Neural progenitor cell (in vitro differentiated cells): ENCODE data around the gene MIEF1. TPM values are rescaled to one million over a fixed set of nuclear protein-coding genes. Genes with fewer than 3 reads are reported as not detected.

Experiments
- DNase-seq: peaks from one replicate; pipeline ENCODE4 v3.0.0-alpha.2; 2016; ENCODE audit warnings: low spot score
- H2AFZ ChIP-seq: fragments of 200-600 bp; sonication (generic); replicated peaks from 2 replicates; pipeline ENCODE4 v1.6.1; 2016; ENCODE audit warnings: antibody characterized with exemption
- H3F3A ChIP-seq: fragments of 200-600 bp; sonication (generic); 2 replicates; pipeline ENCODE4 v1.6.1; 2016; ENCODE audit warnings: antibody characterized with exemption, low read depth
- H3K27ac ChIP-seq: fragments of 200-600 bp; sonication (generic); 2 replicates; pipeline ENCODE4 v1.5.1; 2016; ENCODE audit warnings: mild to moderate bottlenecking
- H3K27me3 ChIP-seq: fragments of 200-600 bp; sonication (generic); 2 replicates; pipeline ENCODE4 v1.6.1; 2016; ENCODE audit warnings: mild to moderate bottlenecking, moderate library complexity
- H3K36me3 ChIP-seq: fragments of 200-600 bp; sonication (generic); 2 replicates; pipeline ENCODE4 v1.5.1; 2016
- H3K4me1 ChIP-seq: fragments of 200-600 bp; sonication (generic); 2 replicates; pipeline ENCODE4 v1.6.1; 2016; ENCODE audit warnings: mixed run types
- H3K4me2 ChIP-seq: fragments of 200-600 bp; sonication (generic); 2 replicates; pipeline ENCODE4 v1.6.1; 2016
- H3K4me3 ChIP-seq: fragments of 200-600 bp; sonication (generic); 2 replicates; pipeline ENCODE4 v1.5.1; 2016
- H3K79me2 ChIP-seq: fragments of 200-600 bp; sonication (generic); 2 replicates; pipeline ENCODE4 v1.6.1; 2016; ENCODE audit warnings: low read depth
- H3K9ac ChIP-seq: fragments of 200-600 bp; sonication (generic); 2 replicates; pipeline ENCODE4 v1.6.1; 2016
- H3K9me3 ChIP-seq: fragments of 200-600 bp; sonication (generic); 2 replicates; pipeline ENCODE4 v1.5.1; 2016; ENCODE audit warnings: low read depth
- H4K20me1 ChIP-seq: fragments of 200-600 bp; sonication (generic); 2 replicates; pipeline ENCODE4 v1.6.1; 2016; ENCODE audit warnings: low read depth
- H3K27ac Mint-ChIP-seq: 3 replicates; pipeline ENCODE4 v1.8.0; 2021; ENCODE audit warnings: mixed read lengths
- H3K27me3 Mint-ChIP-seq: 2 replicates; pipeline ENCODE4 v1.8.0; 2022; ENCODE audit warnings: low read depth, mild to moderate bottlenecking, inconsistent platforms, moderate library complexity, mixed read lengths; ENCODE audit not compliant: insufficient read depth
- H3K36me3 Mint-ChIP-seq: 3 replicates; pipeline ENCODE4 v1.8.0; 2021; ENCODE audit warnings: mixed read lengths
- H3K4me1 Mint-ChIP-seq: 3 replicates; pipeline ENCODE4 v1.8.0; 2021; ENCODE audit warnings: mixed read lengths
- H3K4me3 Mint-ChIP-seq: 3 replicates; pipeline ENCODE4 v1.8.0; 2021; ENCODE audit warnings: mild to moderate bottlenecking, moderate library complexity, mixed read lengths
- H3K9me3 Mint-ChIP-seq: 3 replicates; pipeline ENCODE4 v1.8.0; 2020; ENCODE audit warnings: mixed read lengths
- EZH2 ChIP-seq: fragments of 200-600 bp; sonication (generic); IDR thresholded peaks from 2 replicates; pipeline ENCODE4 v1.6.1; 2017; ENCODE audit warnings: antibody characterized with exemption, mild to moderate bottlenecking, moderate library complexity
- EZH2phosphoT487 ChIP-seq: fragments of 200-600 bp; sonication (generic); IDR thresholded peaks from 2 replicates; pipeline ENCODE4 v1.6.1; 2017; ENCODE audit warnings: antibody characterized with exemption
- total RNA-seq: library from RNA; depleted of rRNA; stranded (reverse); fragments of >200 nt; gene quantifications from 2 replicates; pipeline ENCODE4 v1.2.3, GENCODE V29; 2015; ENCODE audit warnings: low replicate concordance
- TF ChIP-seq, protein P1 (sequence below): fragments of 200-600 bp; sonication (generic); IDR thresholded peaks from 2 replicates; pipeline ENCODE4 v1.5.1; 2017; ENCODE audit warnings: antibody characterized with exemption, mild to moderate bottlenecking

Gene MIEF1
- total RNA-seq, 1 donor from 2014 or later, result 22.0 TPM

DNA sequence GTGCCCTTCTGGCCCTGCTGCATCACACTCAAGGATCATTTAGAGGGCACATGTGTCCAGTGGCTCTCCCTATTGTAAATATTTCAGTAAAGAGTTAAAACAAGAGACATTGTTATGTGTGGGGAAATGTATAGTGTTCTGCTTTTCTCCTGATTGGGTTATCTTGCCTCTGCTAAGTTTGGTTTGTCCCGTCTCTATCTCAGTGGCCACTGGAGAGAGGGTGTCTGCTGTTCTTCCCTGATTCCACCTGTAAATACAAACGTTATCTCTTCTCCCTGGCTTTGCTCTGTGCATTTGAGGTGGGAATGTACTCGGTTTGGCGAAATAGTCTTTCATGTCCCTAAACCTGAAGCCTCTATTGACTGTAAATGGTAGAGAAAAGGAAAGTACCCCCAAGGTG lies 6.3 kb downstream of the MIEF1 start:
- Mint-ChIP-seq H3K27ac (no peak overlapping the region), H3K9me3 (no peaks in the 10 kb centered on the region), H3K27me3 (peaks cover 4% of the 10 kb centered on the region), H3K36me3 (peaks cover 39% of the 10 kb centered on the region), H3K4me1 (peaks cover 4% of the 10 kb centered on the region), H3K4me3 (no peak overlapping the region)
- Histone ChIP-seq H4K20me1 (peaks cover 59% of the 10 kb centered on the region), H3K36me3 (no peaks in the 10 kb centered on the region), H3K4me2 (no peak overlapping the region), H3K4me1 (peaks cover 2% of the 10 kb centered on the region), H3K4me3 (no peak overlapping the region), H3K27ac (no peak overlapping the region), H3K27me3 (peaks cover 19% of the 10 kb centered on the region), H3K79me2 (peaks cover 17% of the 10 kb centered on the region), H3K9me3 (no peaks in the 10 kb centered on the region), H3F3A (peaks cover 6% of the 10 kb centered on the region), H2AFZ (no peak overlapping the region), H3K9ac (no peak overlapping the region)
- TF ChIP-seq EZH2phosphoT487, result no peak
- TF ChIP-seq EZH2, result no peak
- TF ChIP-seq, protein P1, sequence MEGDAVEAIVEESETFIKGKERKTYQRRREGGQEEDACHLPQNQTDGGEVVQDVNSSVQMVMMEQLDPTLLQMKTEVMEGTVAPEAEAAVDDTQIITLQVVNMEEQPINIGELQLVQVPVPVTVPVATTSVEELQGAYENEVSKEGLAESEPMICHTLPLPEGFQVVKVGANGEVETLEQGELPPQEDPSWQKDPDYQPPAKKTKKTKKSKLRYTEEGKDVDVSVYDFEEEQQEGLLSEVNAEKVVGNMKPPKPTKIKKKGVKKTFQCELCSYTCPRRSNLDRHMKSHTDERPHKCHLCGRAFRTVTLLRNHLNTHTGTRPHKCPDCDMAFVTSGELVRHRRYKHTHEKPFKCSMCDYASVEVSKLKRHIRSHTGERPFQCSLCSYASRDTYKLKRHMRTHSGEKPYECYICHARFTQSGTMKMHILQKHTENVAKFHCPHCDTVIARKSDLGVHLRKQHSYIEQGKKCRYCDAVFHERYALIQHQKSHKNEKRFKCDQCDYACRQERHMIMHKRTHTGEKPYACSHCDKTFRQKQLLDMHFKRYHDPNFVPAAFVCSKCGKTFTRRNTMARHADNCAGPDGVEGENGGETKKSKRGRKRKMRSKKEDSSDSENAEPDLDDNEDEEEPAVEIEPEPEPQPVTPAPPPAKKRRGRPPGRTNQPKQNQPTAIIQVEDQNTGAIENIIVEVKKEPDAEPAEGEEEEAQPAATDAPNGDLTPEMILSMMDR, result no peak
- no peak for DNase-seq

DNA sequence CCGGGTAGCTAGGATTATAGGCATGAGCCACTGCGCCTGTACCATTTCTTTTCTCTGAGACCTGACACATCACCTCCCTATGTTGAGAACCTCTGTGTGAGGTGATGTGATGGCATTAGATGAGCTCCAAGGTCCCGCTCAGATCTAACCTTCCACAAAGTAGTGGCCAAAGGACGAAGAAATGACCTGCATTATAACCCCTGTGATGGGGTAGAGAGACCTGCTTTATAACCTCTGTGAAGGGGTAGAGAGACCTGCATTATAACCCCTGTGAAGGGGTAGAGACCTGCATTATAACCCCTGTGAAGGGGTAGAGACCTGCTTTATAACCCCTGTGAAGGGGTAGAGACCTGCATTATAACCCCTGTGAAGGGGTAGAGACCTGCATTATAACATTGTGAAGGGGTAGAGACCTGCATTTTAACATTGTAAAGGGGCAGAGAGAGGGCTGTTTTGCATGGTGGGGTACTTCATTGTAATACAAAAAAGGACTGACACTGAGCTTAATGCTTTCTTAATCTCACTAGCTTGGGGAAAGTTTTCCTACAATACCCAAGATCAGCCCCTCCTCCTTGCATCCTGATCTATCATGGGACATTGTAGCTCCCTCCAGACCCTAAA lies 8.5 kb downstream of the MIEF1 start:
- H4K20me1 ChIP-seq, result peaks cover 64% of the 10 kb centered on the region
- TF ChIP-seq, protein P1, result no peak
- TF ChIP-seq EZH2phosphoT487, result no peak
- TF ChIP-seq EZH2, result no peak
- H3K4me3 Mint-ChIP-seq, result peak overlapping the region; percentile 23
- H3K27ac ChIP-seq, result no peak overlapping the region
- no peak overlapping the region for H2AFZ ChIP-seq
- DNase-seq, result no peak
- H3K9me3 ChIP-seq, result no peaks in the 10 kb centered on the region
- peaks cover 11% of the 10 kb centered on the region for H3K79me2 ChIP-seq
- peaks cover 42% of the 10 kb centered on the region for H3K36me3 Mint-ChIP-seq
- peaks cover 19% of the 10 kb centered on the region for H3K27me3 ChIP-seq
- H3K9me3 Mint-ChIP-seq, result no peaks in the 10 kb centered on the region
- H3K4me2 ChIP-seq, result no peak overlapping the region
- no peak overlapping the region for H3K27ac Mint-ChIP-seq
- no peaks in the 10 kb centered on the region for H3K4me1 ChIP-seq
- no peaks in the 10 kb centered on the region for H3K4me1 Mint-ChIP-seq
- H3K9ac ChIP-seq, result no peak overlapping the region
- H3K36me3 ChIP-seq, result no peaks in the 10 kb centered on the region
- H3K4me3 ChIP-seq, result no peak overlapping the region
- peaks cover 10% of the 10 kb centered on the region for H3F3A ChIP-seq
- H3K27me3 Mint-ChIP-seq, result peaks cover 2% of the 10 kb centered on the region

DNA sequence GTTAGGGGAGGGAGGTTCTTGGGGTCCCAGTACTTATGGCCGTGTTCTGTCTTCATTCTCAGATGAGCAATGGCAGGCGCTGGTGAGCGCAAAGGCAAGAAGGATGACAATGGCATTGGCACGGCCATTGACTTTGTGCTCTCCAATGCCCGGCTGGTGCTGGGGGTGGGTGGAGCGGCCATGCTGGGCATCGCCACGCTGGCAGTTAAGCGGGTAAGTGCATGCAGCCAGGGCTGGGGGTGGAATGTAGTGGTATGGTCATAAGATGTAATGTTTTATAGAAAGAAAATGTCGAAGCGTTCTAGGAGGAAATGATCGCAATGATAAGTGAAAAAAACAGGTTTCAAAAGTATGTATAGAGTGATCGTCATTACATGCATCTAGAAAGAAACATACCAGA lies 9.1 kb downstream of the MIEF1 start:
- peaks cover 62% of the 10 kb centered on the region for H4K20me1 ChIP-seq
- no peak for TF ChIP-seq EZH2
- TF ChIP-seq EZH2phosphoT487, result no peak
- TF ChIP-seq, protein P1, result no peak
- peaks cover 5% of the 10 kb centered on the region for H3K27me3 Mint-ChIP-seq
- no peak overlapping the region for H2AFZ ChIP-seq
- no peak overlapping the region for H3K27ac ChIP-seq
- no peak for DNase-seq
- no peak overlapping the region for H3K27ac Mint-ChIP-seq
- no peaks in the 10 kb centered on the region for H3K36me3 ChIP-seq
- no peaks in the 10 kb centered on the region for H3K4me1 ChIP-seq
- H3F3A ChIP-seq, result peaks cover 10% of the 10 kb centered on the region
- peaks cover 45% of the 10 kb centered on the region for H3K36me3 Mint-ChIP-seq
- H3K79me2 ChIP-seq, result peaks cover 13% of the 10 kb centered on the region
- no peaks in the 10 kb centered on the region for H3K9me3 ChIP-seq
- no peak overlapping the region for H3K9ac ChIP-seq
- no peak overlapping the region for H3K4me3 ChIP-seq
- no peak overlapping the region for H3K4me3 Mint-ChIP-seq
- H3K4me1 Mint-ChIP-seq, result no peaks in the 10 kb centered on the region
- H3K4me2 ChIP-seq, result no peak overlapping the region
- no peaks in the 10 kb centered on the region for H3K9me3 Mint-ChIP-seq
- peaks cover 15% of the 10 kb centered on the region for H3K27me3 ChIP-seq
